CD14-positive monocyte (primary cell): Measurements from ENCODE around the gene PAFAH1B2. TPM values are rescaled to one million over a fixed set of nuclear protein-coding genes. Genes with fewer than 3 reads are reported as not detected.

Experiments
- DNase-seq, 3 donors: peaks; one replicate each; pipeline ENCODE4 v3.0.0-alpha.2; 2011 to 2022
- H2AFZ ChIP-seq: 2 replicates; pipeline ENCODE4 v1.6.0; 2012; ENCODE audit warnings: mild to moderate bottlenecking, low read depth, low read length, inconsistent platforms; ENCODE audit not compliant: insufficient read depth, poor library complexity, severe bottlenecking
- H3K27ac ChIP-seq, 2 donors: 1 replicate in 1 of 2; 2 replicates in 1 of 2; pipeline ENCODE4 v1.5.1; 2012 to 2013; ENCODE audit warnings: low read length in 2 of 2, control low read depth in 1 of 2, inconsistent platforms in 1 of 2, low read depth in 1 of 2, mild to moderate bottlenecking in 1 of 2
- H3K27me3 ChIP-seq, 2 donors: one replicate each; pipeline versions ENCODE4 v1.6.0 to v1.6.1; 2011 to 2013; ENCODE audit warnings: low read length in 2 of 2; ENCODE audit not compliant: control insufficient read depth in 2 of 2, insufficient read depth in 2 of 2
- H3K36me3 ChIP-seq, 2 donors: replicated peaks in 1 of 2; 1 replicate in 1 of 2; 2 replicates in 1 of 2; pipeline versions ENCODE4 v1.5.1 to v1.6.1; 2012 to 2013; ENCODE audit warnings: low read length in 2 of 2, control low read depth in 1 of 2, inconsistent platforms in 1 of 2, mild to moderate bottlenecking in 1 of 2; ENCODE audit not compliant: insufficient read depth in 2 of 2, control insufficient read depth in 1 of 2
- H3K4me1 ChIP-seq, 2 donors: 1 replicate in 1 of 2; 2 replicates in 1 of 2; pipeline versions ENCODE4 v1.5.1 to v1.6.1; 2012 to 2013; ENCODE audit warnings: low read length in 2 of 2, control low read depth in 1 of 2, inconsistent platforms in 1 of 2, mild to moderate bottlenecking in 1 of 2, moderate library complexity in 1 of 2; ENCODE audit not compliant: insufficient read depth in 2 of 2, control insufficient read depth in 1 of 2
- H3K4me2 ChIP-seq: replicated peaks from 2 replicates; pipeline ENCODE3; 2012; ENCODE audit warnings: low read length, moderate library complexity, mild to moderate bottlenecking; ENCODE audit not compliant: poor library complexity, severe bottlenecking; ENCODE audit errors: extremely low read depth
- H3K4me3 ChIP-seq, 3 experiments: fragments of 200-600 bp in 1 of 3; sonication (generic) in 1 of 3; replicated peaks in 1 of 3; 1 replicate in 2 of 3; 2 replicates in 1 of 3; pipeline ENCODE4 v1.5.1; 2011 to 2013; ENCODE audit warnings: low read length in 3 of 3, mild to moderate bottlenecking in 3 of 3, control low read depth in 2 of 3, low read depth in 2 of 3, inconsistent platforms in 1 of 3, moderate library complexity in 1 of 3
- H3K79me2 ChIP-seq: 2 replicates; pipeline ENCODE4 v1.6.0; 2012; ENCODE audit warnings: mild to moderate bottlenecking, control low read depth, inconsistent platforms, low read length, moderate library complexity; ENCODE audit not compliant: insufficient read depth
- H3K9ac ChIP-seq: 2 replicates; pipeline ENCODE4 v1.6.0; 2017; ENCODE audit warnings: low read length, mild to moderate bottlenecking; ENCODE audit not compliant: insufficient read depth, poor library complexity, severe bottlenecking
- H3K9me3 ChIP-seq, 2 donors: replicated peaks in 1 of 2; 1 replicate in 1 of 2; 2 replicates in 1 of 2; pipeline versions ENCODE4 v1.5.1 to v1.6.1; 2012 to 2013; ENCODE audit warnings: low read length in 2 of 2, control low read depth in 1 of 2; ENCODE audit not compliant: control insufficient read depth in 1 of 2, insufficient read depth in 1 of 2
- H4K20me1 ChIP-seq: 2 replicates; pipeline ENCODE4 v1.6.0; 2012; ENCODE audit warnings: mild to moderate bottlenecking, low read length, control low read depth, moderate library complexity; ENCODE audit not compliant: insufficient read depth
- H3K27ac Mint-ChIP-seq, 7 donors: one replicate each; pipeline ENCODE4 v1.8.0; 2020; ENCODE audit warnings: mild to moderate bottlenecking in 7 of 7, mixed read lengths in 7 of 7, moderate library complexity in 6 of 7, inconsistent platforms in 2 of 7
- H3K27me3 Mint-ChIP-seq, 3 donors: one replicate each; pipeline ENCODE4 v1.8.0; 2021 to 2022; ENCODE audit warnings: low read depth in 3 of 3, mild to moderate bottlenecking in 3 of 3, mixed read lengths in 3 of 3, moderate library complexity in 3 of 3, inconsistent platforms in 1 of 3
- H3K36me3 Mint-ChIP-seq, 2 donors: one replicate each; pipeline ENCODE4 v1.8.0; 2020; ENCODE audit warnings: mixed read lengths in 2 of 2, inconsistent platforms in 1 of 2, mild to moderate bottlenecking in 1 of 2
- H3K4me1 Mint-ChIP-seq: one replicate; pipeline ENCODE4 v1.8.0; 2020; ENCODE audit warnings: mild to moderate bottlenecking, mixed read lengths
- H3K4me3 Mint-ChIP-seq, 2 donors: one replicate each; pipeline ENCODE4 v1.8.0; 2020; ENCODE audit warnings: mild to moderate bottlenecking in 2 of 2, mixed read lengths in 2 of 2, moderate library complexity in 1 of 2
- H3K9me3 Mint-ChIP-seq, 7 donors: one replicate each; pipeline ENCODE4 v1.8.0; 2020 to 2022; ENCODE audit warnings: mixed read lengths in 7 of 7, mild to moderate bottlenecking in 6 of 7, moderate library complexity in 6 of 7, inconsistent platforms in 2 of 7
- WGBS: methylation state at CpG from one replicate; pipeline ENCODE4 v1.1.5; 2013; ENCODE audit warnings: missing lambda C conversion rate; ENCODE audit not compliant: insufficient coverage; 5-methylcytosine and 5-hydroxymethylcytosine counted together
- intact Hi-C, 2 donors: fragments of 100-400 bp; cut with micrococcal nuclease; formaldehyde crosslinking; loops; one replicate each; pipeline versions ENCODE4 v1.15.0 to v1.15.1; 2023
- polyA plus RNA-seq, 3 donors: library from polyadenylated mRNA; depleted of rRNA in 1 of 3; unstranded in 2 of 3; stranded (reverse) in 1 of 3; fragments of 300-500 nt in 2 of 3; fragments of >200 nt in 1 of 3; fragmentation: Illumina TruSeq in 2 of 3; gene quantifications; 1 replicate in 2 of 3; 2 replicates in 1 of 3; pipeline ENCODE4 v1.2.3, GENCODE V29; 2012 to 2021
- TF ChIP-seq, protein P1 (sequence below): fragments of 200-600 bp; IDR thresholded peaks from one replicate; pipeline ENCODE4 v1.8.0; 2022; ENCODE audit warnings: antibody characterized with exemption, mild to moderate bottlenecking

Gene PAFAH1B2
- polyA plus RNA-seq, 3 donors: 16.9 to 25.1 (median 23.7) TPM

- H3K4me3 Mint-ChIP-seq: no peak overlapping the region
- H3K36me3 Mint-ChIP-seq: peaks cover 41 to 56% of the 10 kb centered on the region in 2 donors
- Histone ChIP-seq H3K27ac (no peak overlapping the region), H3K9me3 (no peaks in the 10 kb centered on the region), H3K4me3 (no peak overlapping the region), H2AFZ (no peak overlapping the region), H3K4me2 (no peak overlapping the region), H3K36me3 (peaks cover 41 to 55% of the 10 kb centered on the region in 2 donors), H3K27me3 (no peaks in the 10 kb centered on the region), H4K20me1 (peaks cover 38% of the 10 kb centered on the region), H3K79me2 (peaks cover 6% of the 10 kb centered on the region), H3K9ac (no peak overlapping the region), H3K4me1 (no peaks in the 10 kb centered on the region)
- TF ChIP-seq, protein P1, sequence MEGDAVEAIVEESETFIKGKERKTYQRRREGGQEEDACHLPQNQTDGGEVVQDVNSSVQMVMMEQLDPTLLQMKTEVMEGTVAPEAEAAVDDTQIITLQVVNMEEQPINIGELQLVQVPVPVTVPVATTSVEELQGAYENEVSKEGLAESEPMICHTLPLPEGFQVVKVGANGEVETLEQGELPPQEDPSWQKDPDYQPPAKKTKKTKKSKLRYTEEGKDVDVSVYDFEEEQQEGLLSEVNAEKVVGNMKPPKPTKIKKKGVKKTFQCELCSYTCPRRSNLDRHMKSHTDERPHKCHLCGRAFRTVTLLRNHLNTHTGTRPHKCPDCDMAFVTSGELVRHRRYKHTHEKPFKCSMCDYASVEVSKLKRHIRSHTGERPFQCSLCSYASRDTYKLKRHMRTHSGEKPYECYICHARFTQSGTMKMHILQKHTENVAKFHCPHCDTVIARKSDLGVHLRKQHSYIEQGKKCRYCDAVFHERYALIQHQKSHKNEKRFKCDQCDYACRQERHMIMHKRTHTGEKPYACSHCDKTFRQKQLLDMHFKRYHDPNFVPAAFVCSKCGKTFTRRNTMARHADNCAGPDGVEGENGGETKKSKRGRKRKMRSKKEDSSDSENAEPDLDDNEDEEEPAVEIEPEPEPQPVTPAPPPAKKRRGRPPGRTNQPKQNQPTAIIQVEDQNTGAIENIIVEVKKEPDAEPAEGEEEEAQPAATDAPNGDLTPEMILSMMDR: no peak
- peaks cover 7% of the 10 kb centered on the region for H3K4me1 Mint-ChIP-seq
- intact Hi-C loops: no loop called here
- H3K27ac Mint-ChIP-seq: peak overlapping the region in 6 of 7 donors; percentile 59 to 83 (median 62)
- WGBS: 91% methylated on average over 7 of the region's 14 CpGs
- H3K9me3 Mint-ChIP-seq: peaks cover 0 to 3% (median 0%) of the 10 kb centered on the region in 7 donors
- DNase-seq: no peak
- H3K27me3 Mint-ChIP-seq: no peaks in the 10 kb centered on the region
Measured at GRCh38 chr11:117171404-117172061, 27.4 kb downstream of the PAFAH1B2 start.

GRCh38 chr11:117172724-117173421, 28.8 kb downstream of the PAFAH1B2 start:
- Histone ChIP-seq H3K4me3 (no peak overlapping the region), H3K36me3 (peaks cover 28 to 42% of the 10 kb centered on the region in 2 donors), H3K27ac (peak overlapping the region in 1 of 2 donors; percentile 18), H3K9ac (no peak overlapping the region), H2AFZ (no peak overlapping the region), H3K9me3 (no peaks in the 10 kb centered on the region), H3K27me3 (no peaks in the 10 kb centered on the region), H3K79me2 (peaks cover 5% of the 10 kb centered on the region), H3K4me1 (peaks cover 0 to 4% of the 10 kb centered on the region in 2 donors), H3K4me2 (no peak overlapping the region), H4K20me1 (peaks cover 24% of the 10 kb centered on the region)
- H3K4me1 Mint-ChIP-seq: peaks cover 7% of the 10 kb centered on the region
- intact Hi-C loops: no loop called here
- 91% methylated on average over 7 of the region's 14 CpGs for WGBS
- H3K27me3 Mint-ChIP-seq: no peaks in the 10 kb centered on the region
- H3K9me3 Mint-ChIP-seq: peaks cover 0 to 3% (median 0%) of the 10 kb centered on the region in 7 donors
- peaks cover 28 to 43% of the 10 kb centered on the region in 2 donors for H3K36me3 Mint-ChIP-seq
- no peak overlapping the region for H3K4me3 Mint-ChIP-seq
- DNase-seq: no peak
- H3K27ac Mint-ChIP-seq: peak overlapping the region in 4 of 7 donors; percentile 11 to 42 (median 35)
- TF ChIP-seq, protein P1: no peak
